ENCODE measurements around the gene TRIM40. TPM values are rescaled to one million over a fixed set of nuclear protein-coding genes. Genes with fewer than 3 reads are reported as not detected.

The TRIM40 gene
- total and polyA plus RNA-seq, 2 of the 13 experiments (the other 11 are each of a cell fraction or from before 2014, with no cell fraction given), result 0.58 TPM; not detected in 1

DNA sequence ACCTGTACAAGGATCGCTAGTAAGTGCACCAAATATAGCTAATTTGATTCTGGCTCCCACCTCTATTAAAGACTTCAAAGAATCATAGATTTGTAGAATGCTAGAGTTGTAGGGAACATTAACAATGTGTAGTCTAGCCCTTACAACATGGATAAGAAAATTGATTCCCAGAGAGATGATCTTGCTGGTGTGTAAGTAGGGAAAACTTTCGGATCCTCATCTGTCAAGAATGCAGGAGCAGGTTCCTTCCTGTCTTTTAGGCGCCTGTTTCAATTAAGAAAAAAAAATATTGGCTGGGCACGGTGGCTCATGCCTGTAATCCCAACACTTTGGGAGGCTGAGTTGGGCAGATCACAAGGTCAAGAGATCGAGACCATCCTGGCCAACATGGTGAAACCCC, 48.1 kb upstream of the TRIM40 start:
- no peak for FAIRE-seq
- DNase-seq (ENCODE audit: low spot score), result no peak
- ChIA-PET POLR2A (interaction anchor here (1.2 to 2.1 kb wide), 3 partner anchors 14 to 27 kb away, joined by 3 to 9 read pairs (median 4); partner anchors contain the start of gene POLR1H), CTCF (ENCODE audit: low intra/inter-chr PET ratio, low total read pairs) (no interaction called here)
- Histone ChIP-seq H3K4me2 (ENCODE audit: low read depth, low read length) (no peak overlapping the region), H3K9me3 (ENCODE audit: low read length) (no peaks in the 10 kb centered on the region), H3K27me3 (ENCODE audit: control insufficient read depth in 1 of 2, insufficient read depth in 2 of 2, low read length in 2 of 2) (peaks cover 2 to 23% of the 10 kb centered on the region in 2 experiments; a peak in 3 of 5 replicates), H3K27ac (ENCODE audit: extremely low read length, insufficient read depth, low read length) (no peak overlapping the region), H3K9ac (ENCODE audit: insufficient read depth, low read depth, low read length) (no peak overlapping the region), H3K36me3 (replicated peaks in 1 of 2; ENCODE audit: control insufficient read depth in 1 of 2, insufficient read depth in 2 of 2, low read length in 2 of 2) (no peaks in the 10 kb centered on the region), H3K4me1 (ENCODE audit: insufficient read depth, low read length) (peaks cover 19% of the 10 kb centered on the region), H3K79me2 (ENCODE audit: insufficient read depth, low read length) (no peaks in the 10 kb centered on the region), H3K4me3 (replicated peaks in 1 of 3; ENCODE audit: insufficient read depth in 1 of 3, low read depth in 2 of 3, low read length in 3 of 3) (no peak overlapping the region), H2AFZ (ENCODE audit: low read length) (no peak overlapping the region), H4K20me1 (ENCODE audit: insufficient read depth, low read length) (no peaks in the 10 kb centered on the region)
- TF ChIP-seq THYN1 (CRISPR knock-in tag; IDR thresholded peaks at IDR 0.05; ENCODE audit: borderline replicate concordance, low read depth) (no peak), NFIB (CRISPR knock-in tag; IDR thresholded peaks at IDR 0.05; ENCODE audit: borderline replicate concordance) (no peak), KAT8 (CRISPR knock-in tag; IDR thresholded peaks at IDR 0.05) (no peak), ZNF780A (CRISPR knock-in tag; IDR thresholded peaks at IDR 0.05) (no peak), FOXP1 (IDR thresholded peaks at IDR 0.05) (no peak), FOXP1 (CRISPR knock-in tag; IDR thresholded peaks at IDR 0.05) (no peak), ZNF24 (IDR thresholded peaks at IDR 0.05) (no peak), ZNF619 (CRISPR knock-in tag; IDR thresholded peaks at IDR 0.05) (no peak), ZNF672 (CRISPR knock-in tag; IDR thresholded peaks at IDR 0.05) (no peak), ZNF773 (CRISPR knock-in tag; IDR thresholded peaks at IDR 0.05; ENCODE audit: borderline replicate concordance) (no peak), TBX2 (CRISPR knock-in tag; IDR thresholded peaks at IDR 0.05; ENCODE audit: borderline replicate concordance) (no peak), ZNF350 (CRISPR knock-in tag; IDR thresholded peaks at IDR 0.05; ENCODE audit: borderline replicate concordance, low read depth) (no peak), CENPX (CRISPR knock-in tag; IDR thresholded peaks at IDR 0.05) (no peak), ZNF605 (CRISPR knock-in tag; IDR thresholded peaks at IDR 0.05) (no peak), ZNF274 (CRISPR knock-in tag; IDR thresholded peaks at IDR 0.05) (no peak), SALL2 (CRISPR knock-in tag; IDR thresholded peaks at IDR 0.05) (no peak)
- TF ChIP-seq, protein P1, sequence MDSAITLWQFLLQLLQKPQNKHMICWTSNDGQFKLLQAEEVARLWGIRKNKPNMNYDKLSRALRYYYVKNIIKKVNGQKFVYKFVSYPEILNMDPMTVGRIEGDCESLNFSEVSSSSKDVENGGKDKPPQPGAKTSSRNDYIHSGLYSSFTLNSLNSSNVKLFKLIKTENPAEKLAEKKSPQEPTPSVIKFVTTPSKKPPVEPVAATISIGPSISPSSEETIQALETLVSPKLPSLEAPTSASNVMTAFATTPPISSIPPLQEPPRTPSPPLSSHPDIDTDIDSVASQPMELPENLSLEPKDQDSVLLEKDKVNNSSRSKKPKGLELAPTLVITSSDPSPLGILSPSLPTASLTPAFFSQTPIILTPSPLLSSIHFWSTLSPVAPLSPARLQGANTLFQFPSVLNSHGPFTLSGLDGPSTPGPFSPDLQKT (CRISPR knock-in tag; IDR thresholded peaks at IDR 0.05; ENCODE audit: borderline replicate concordance), result no peak
- TF ChIP-seq, protein P2, sequence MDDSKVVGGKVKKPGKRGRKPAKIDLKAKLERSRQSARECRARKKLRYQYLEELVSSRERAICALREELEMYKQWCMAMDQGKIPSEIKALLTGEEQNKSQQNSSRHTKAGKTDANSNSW (CRISPR knock-in tag; IDR thresholded peaks at IDR 0.05; ENCODE audit: borderline replicate concordance), result no peak
- TF ChIP-seq, protein P3, sequence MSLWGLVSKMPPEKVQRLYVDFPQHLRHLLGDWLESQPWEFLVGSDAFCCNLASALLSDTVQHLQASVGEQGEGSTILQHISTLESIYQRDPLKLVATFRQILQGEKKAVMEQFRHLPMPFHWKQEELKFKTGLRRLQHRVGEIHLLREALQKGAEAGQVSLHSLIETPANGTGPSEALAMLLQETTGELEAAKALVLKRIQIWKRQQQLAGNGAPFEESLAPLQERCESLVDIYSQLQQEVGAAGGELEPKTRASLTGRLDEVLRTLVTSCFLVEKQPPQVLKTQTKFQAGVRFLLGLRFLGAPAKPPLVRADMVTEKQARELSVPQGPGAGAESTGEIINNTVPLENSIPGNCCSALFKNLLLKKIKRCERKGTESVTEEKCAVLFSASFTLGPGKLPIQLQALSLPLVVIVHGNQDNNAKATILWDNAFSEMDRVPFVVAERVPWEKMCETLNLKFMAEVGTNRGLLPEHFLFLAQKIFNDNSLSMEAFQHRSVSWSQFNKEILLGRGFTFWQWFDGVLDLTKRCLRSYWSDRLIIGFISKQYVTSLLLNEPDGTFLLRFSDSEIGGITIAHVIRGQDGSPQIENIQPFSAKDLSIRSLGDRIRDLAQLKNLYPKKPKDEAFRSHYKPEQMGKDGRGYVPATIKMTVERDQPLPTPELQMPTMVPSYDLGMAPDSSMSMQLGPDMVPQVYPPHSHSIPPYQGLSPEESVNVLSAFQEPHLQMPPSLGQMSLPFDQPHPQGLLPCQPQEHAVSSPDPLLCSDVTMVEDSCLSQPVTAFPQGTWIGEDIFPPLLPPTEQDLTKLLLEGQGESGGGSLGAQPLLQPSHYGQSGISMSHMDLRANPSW (CRISPR knock-in tag; IDR thresholded peaks at IDR 0.05; ENCODE audit: borderline replicate concordance), result no peak
- TF ChIP-seq, protein P4, sequence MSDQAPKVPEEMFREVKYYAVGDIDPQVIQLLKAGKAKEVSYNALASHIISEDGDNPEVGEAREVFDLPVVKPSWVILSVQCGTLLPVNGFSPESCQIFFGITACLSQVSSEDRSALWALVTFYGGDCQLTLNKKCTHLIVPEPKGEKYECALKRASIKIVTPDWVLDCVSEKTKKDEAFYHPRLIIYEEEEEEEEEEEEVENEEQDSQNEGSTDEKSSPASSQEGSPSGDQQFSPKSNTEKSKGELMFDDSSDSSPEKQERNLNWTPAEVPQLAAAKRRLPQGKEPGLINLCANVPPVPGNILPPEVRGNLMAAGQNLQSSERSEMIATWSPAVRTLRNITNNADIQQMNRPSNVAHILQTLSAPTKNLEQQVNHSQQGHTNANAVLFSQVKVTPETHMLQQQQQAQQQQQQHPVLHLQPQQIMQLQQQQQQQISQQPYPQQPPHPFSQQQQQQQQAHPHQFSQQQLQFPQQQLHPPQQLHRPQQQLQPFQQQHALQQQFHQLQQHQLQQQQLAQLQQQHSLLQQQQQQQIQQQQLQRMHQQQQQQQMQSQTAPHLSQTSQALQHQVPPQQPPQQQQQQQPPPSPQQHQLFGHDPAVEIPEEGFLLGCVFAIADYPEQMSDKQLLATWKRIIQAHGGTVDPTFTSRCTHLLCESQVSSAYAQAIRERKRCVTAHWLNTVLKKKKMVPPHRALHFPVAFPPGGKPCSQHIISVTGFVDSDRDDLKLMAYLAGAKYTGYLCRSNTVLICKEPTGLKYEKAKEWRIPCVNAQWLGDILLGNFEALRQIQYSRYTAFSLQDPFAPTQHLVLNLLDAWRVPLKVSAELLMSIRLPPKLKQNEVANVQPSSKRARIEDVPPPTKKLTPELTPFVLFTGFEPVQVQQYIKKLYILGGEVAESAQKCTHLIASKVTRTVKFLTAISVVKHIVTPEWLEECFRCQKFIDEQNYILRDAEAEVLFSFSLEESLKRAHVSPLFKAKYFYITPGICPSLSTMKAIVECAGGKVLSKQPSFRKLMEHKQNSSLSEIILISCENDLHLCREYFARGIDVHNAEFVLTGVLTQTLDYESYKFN (CRISPR knock-in tag; conservative IDR thresholded peaks at IDR 0.05), result no peak
- WGBS (ENCODE audit: low lambda C conversion rate), result 28% methylated on average over 5 of the region's 5 CpGs
- no peak for ATAC-seq
- in situ Hi-C loops (cut with HindIII; ENCODE audit: extremely low pct_ligation_motif_present, low pct_unique_long_range_greater_than_20kb), result no loop called here
- intact Hi-C loops (cut with micrococcal nuclease; ENCODE audit: unreplicated experiment), result no loop called here
- BruUV-seq (replicated peaks), result no TSS peak

All from HepG2 (cell line).